IPS-18c (cell line): ENCODE data around the gene ZNF778.
A peak's percentile ranks its signal among the peaks of the same experiment; 100 is the strongest.
"Not testable (repeated sequence)": the region's sequence is repeated elsewhere in the genome, so short reads cannot be mapped to it uniquely, and the experiment has no call there.

Experiments
- H3K4me3 ChIP-seq: 2 replicates; pipeline ENCODE4 v1.7.0; 2013; ENCODE audit warnings: low read depth, mild to moderate bottlenecking, low read length, moderate library complexity; ENCODE audit not compliant: insufficient read depth
- H3K9me3 ChIP-seq: one replicate; pipeline ENCODE4 v1.6.1; 2013; ENCODE audit warnings: mild to moderate bottlenecking, low read length, moderate library complexity; ENCODE audit not compliant: control insufficient read depth, insufficient read depth

The ZNF778 gene

DNA sequence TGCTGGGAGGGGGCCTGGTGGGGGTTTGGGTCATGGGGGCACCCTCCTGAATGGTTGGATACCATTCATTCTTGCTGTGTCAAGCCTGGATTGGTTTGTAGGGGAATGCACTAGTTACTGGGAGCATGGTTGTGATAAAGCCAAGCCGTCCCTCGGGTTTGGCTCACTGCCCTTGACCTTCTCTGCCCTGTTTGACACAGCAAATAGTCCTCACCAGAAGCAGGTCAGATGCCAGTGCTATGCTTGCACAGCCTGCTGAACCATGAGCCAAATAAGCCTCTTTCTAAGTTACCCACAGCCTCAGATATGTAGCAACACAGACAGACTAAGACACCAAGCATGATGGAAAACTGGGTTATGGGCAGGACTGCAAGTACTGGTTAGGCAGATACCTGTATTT lies 14.6 kb downstream of the ZNF778 start:
- no peak overlapping the region for H3K4me3 ChIP-seq
- peaks cover 7% of the 10 kb centered on the region for H3K9me3 ChIP-seq

DNA sequence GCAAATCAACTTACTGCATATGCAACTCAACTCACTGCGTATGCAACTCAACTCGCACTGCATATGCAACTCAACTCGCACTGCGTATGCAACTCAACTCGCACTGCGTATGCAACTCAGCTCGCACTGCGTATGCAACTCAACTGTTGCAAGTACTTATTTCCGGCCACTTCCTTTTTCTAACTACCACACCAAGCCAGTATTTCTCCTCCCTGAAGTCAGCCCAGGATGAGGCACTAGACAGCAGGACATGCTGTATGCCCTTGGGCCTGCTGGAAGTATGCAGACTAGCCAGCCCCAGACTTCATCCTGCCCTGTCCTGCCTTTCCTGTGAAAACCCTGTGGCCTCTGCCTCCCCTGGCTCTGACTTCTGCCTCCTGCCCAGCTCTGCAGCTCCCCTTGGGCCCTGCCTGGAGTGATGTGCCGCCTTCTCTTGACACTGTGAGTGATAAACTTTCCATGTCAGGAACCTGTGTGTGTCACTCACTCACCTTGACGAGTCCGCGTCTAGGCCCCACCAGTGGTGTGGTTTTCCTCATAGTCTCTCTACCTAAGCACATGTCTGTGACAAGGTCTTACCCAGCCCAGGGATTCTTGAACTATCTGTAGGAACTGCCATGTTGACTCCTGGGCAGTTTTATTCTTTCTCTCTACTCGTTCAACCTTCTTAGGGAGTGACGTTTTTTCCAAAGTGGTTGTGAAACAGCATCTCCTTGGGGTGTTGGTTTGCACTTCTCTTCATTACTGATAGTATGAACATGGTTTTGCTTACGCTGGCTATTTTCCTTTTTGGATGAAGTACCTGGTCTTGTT lies 16.4 kb downstream of the ZNF778 start:
- Histone ChIP-seq H3K4me3 (no peak overlapping the region), H3K9me3 (peaks cover 7% of the 10 kb centered on the region)

- peaks cover 4% of the 10 kb centered on the region for H3K9me3 ChIP-seq
Observed at GRCh38 chr16:89237733-89238132, 20.2 kb downstream of the ZNF778 start.

GRCh38 chr16:89241187-89242007 lies 23.9 kb downstream of the ZNF778 start:
- Histone ChIP-seq H3K9me3 (peaks cover 2% of the 10 kb centered on the region), H3K4me3 (peak overlapping the region; percentile 98)

More at GRCh38 chr16:89237733-89238132, 20.2 kb downstream of the ZNF778 start:
- H3K4me3 ChIP-seq, result no peak overlapping the region

GRCh38 chr16:89242795-89243200 lies 25.3 kb downstream of the ZNF778 start:
- no peak overlapping the region for H3K4me3 ChIP-seq
- H3K9me3 ChIP-seq, result peaks cover 2% of the 10 kb centered on the region

GRCh38 chr16:89243664-89244063 lies 26.2 kb downstream of the ZNF778 start:
- Histone ChIP-seq H3K9me3 (peaks cover 5% of the 10 kb centered on the region), H3K4me3 (no peak overlapping the region)

DNA sequence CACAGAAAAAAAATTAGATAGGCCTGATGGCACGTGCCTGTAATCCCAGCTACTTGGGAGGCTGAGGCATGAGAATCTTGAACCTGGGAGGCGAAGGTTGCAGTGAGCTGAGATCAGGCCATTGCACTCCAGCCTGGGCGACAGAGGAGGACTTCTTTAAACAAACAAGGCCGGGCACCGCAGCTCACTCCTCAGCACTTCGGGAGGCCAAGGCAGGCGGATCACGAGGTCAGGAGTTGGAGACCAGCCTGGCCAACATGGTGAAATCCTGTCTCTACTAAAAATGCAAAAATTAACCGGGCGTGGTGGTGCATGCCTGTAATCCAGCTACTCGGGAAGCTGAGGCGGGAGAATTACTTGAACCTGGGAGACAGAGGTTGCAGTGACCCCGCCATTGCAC lies 26.8 kb downstream of the ZNF778 start:
- H3K9me3 ChIP-seq, H3K4me3 ChIP-seq: not testable (repeated sequence)

GRCh38 chr16:89244754-89245153 lies 27.3 kb downstream of the ZNF778 start:
- Histone ChIP-seq H3K4me3 (no peak overlapping the region), H3K9me3 (peaks cover 7% of the 10 kb centered on the region)

- Histone ChIP-seq H3K9me3 (peaks cover 4% of the 10 kb centered on the region), H3K4me3 (peak overlapping the region; percentile 59)
Observed at GRCh38 chr16:89246383-89246902, 28.9 kb downstream of the ZNF778 start.

- peak overlapping the region; percentile 59 for H3K4me3 ChIP-seq
- peaks cover 4% of the 10 kb centered on the region for H3K9me3 ChIP-seq
Observed at GRCh38 chr16:89246903-89247733, 29.6 kb downstream of the ZNF778 start.

DNA sequence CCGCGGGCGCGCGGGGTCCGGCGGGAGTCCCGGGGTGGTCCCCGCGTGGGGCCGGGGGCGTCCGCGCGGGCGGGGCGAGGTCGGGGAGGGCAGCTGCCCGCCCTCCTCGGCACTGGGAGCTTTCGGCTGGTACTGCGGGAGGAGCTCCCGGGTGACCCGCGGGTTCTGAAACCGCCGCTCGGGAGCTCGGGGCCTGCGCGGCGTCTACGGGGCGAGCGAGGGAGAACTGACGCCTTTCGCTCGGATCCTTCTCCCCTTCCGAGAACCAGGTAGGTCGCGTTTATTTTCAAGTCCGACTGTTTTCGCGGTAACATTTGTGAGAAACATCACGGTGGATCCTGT lies 30.2 kb downstream of the ZNF778 start:
- not testable (repeated sequence) for H3K9me3 ChIP-seq
- H3K4me3 ChIP-seq, result peak overlapping the region; percentile 49

DNA sequence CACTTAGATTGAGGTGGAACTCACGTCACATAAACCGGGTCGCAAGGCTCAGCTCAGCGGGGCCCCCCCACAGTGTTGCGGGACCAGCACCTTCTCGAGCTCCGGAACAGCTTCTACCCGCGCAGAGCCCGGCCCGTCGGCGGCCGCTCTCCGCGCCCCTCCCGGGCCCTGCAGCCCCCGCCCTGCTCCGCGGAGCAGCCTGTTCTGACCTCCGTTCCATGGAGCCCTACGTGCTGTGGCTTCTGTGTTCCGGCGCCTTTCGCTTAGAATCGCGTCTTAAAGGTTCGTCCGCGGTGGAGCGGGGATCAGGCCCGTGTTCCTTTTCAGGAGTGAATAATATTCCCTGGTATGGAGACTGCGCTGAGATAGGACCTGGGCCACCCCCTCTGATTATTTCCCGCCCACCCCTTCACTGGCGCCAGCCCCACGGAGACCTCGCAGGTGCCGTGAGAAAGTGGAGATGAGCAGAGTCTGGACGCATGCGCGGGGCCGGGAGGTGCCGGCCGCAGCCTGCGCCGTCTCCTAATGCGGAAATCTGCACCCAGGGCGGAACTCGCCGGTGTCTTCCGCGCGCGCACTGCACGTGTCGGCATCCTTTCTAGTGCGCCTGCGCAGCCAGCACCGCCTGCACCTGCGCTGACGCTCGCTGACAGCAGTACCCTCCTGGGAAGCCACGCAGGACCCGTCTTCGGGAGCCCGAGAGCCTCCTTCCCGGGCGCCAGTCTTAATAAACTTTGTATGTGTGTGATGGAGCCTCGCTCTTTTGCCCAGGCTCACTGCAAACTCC lies 30.9 kb downstream of the ZNF778 start:
- H3K4me3 ChIP-seq, result peak overlapping the region; percentile 49
- peaks cover 4% of the 10 kb centered on the region for H3K9me3 ChIP-seq

DNA sequence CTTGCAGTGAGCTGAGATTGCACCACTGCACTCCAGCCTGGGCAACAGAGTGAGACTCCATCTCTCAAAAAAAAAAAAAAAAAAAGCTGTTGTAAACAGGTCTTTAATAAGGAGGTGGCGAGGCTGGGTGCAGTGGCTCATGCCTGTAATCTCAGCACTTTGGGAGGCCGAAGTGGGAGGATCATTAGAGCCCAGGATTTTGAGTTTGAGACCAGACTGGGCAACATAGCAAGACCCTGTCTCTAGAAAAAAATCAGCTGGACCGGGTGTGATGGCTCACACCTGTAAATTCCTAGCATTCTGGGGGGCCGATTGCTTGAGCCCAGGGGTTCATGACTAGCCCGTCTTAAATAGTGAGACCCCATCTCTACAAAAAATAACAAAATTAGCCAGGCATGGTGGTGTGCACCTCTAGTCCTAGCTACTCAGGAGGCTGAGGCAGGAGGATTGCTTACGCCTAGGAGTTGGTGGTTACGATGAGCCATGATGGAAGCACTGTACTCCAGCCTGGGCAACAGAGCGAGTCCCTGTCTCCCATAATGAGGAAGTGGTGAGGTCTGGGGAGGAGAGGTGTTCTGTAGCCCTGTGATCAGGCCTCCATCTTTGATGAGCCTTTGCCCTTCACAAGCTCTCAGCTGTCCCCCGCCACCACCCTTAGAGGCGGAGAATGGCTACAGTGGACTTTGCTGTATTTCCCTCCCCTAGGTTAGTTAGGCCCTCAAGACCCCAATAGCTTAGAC lies 36.2 kb downstream of the ZNF778 start:
- no peak overlapping the region for H3K4me3 ChIP-seq
- H3K9me3 ChIP-seq, result peaks cover 1% of the 10 kb centered on the region

GRCh38 chr16:89256651-89257254 lies 39.2 kb downstream of the ZNF778 start:
- peak overlapping the region; percentile 43 for H3K4me3 ChIP-seq
- no peaks in the 10 kb centered on the region for H3K9me3 ChIP-seq

- peak overlapping the region; percentile 43 for H3K4me3 ChIP-seq
- H3K9me3 ChIP-seq, result peaks cover 2% of the 10 kb centered on the region
Observed at GRCh38 chr16:89257281-89257731, 39.8 kb downstream of the ZNF778 start.
